Tibial artery (tissue), 4 donors: ENCODE measurements around the gene NR1I2.

Experiments
- DNase-seq, 2 donors: peaks; one replicate each; pipeline ENCODE4 v3.0.0-alpha.2; 2019
- H3K27ac ChIP-seq, 2 donors: fragments of 200-600 bp; sonication (generic) in 1 of 2; 1 replicate in 1 of 2; 2 replicates in 1 of 2; pipeline ENCODE4 v1.5.1; 2018 to 2019; ENCODE audit warnings: mild to moderate bottlenecking in 1 of 2
- H3K27me3 ChIP-seq, 2 donors: fragments of 200-600 bp; sonication (generic) in 1 of 2; one replicate each; pipeline versions ENCODE4 v1.5.1 to v1.6.0; 2016 to 2019
- H3K36me3 ChIP-seq, 3 donors: fragments of 200-600 bp; sonication (generic) in 2 of 3; one replicate each; pipeline ENCODE4 v1.5.1; 2016 to 2019; ENCODE audit warnings: mild to moderate bottlenecking in 2 of 3
- H3K4me1 ChIP-seq, 4 donors: fragments of 200-600 bp; sonication (generic) in 2 of 4; 1 replicate in 3 of 4; 2 replicates in 1 of 4; pipeline ENCODE4 v1.5.1; 2016 to 2019
- H3K4me3 ChIP-seq, 2 donors: fragments of 200-600 bp; sonication (generic) in 1 of 2; 1 replicate in 1 of 2; 2 replicates in 1 of 2; pipeline ENCODE4 v1.5.1; 2018 to 2019; ENCODE audit warnings: mild to moderate bottlenecking in 2 of 2
- H3K9me3 ChIP-seq, 3 donors: fragments of 200-600 bp; sonication (generic) in 1 of 3; one replicate each; pipeline ENCODE4 v1.5.1; 2016 to 2019
- intact Hi-C: fragments of 100-400 bp; cut with DNase I; formaldehyde crosslinking; loops from one replicate; pipeline ENCODE4 v1.15.0; 2023; ENCODE audit warnings: low total_unique reads
- TF ChIP-seq, protein P1 (sequence below), 2 experiments: fragments of 200-600 bp in 1 of 2; fragments of 450-650 bp in 1 of 2; IDR thresholded peaks; one replicate each; pipeline ENCODE4 v1.5.1; 2017 to 2019; ENCODE audit warnings: antibody characterized with exemption in 2 of 2, mild to moderate bottlenecking in 1 of 2, moderate library complexity in 1 of 2

The NR1I2 gene

DNA sequence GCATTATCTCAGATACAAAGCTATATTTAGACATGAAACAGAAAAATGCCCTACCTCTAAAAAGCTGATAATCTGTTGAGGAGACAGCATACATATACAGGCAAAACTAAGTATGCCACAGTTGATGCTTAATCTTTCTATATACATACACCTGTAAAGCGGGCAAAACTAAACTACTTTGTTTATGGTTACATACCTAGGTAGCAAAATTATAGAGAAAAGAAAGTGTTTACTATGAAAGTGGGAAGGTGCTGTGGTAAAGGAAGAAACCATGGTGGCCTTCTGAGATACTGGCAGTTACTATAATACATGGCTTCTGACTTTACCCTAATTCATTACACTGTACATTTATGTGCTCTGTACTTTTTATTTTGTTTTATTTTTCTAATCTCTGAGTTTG is 36.0 kb upstream of the NR1I2 start:
- intact Hi-C loops, result no loop called here
- Histone ChIP-seq H3K36me3 (peaks cover 5 to 74% (median 42%) of the 10 kb centered on the region in 3 donors), H3K4me1 (no peaks in the 10 kb centered on the region), H3K4me3 (no peak overlapping the region), H3K27ac (no peak overlapping the region), H3K9me3 (no peaks in the 10 kb centered on the region), H3K27me3 (no peaks in the 10 kb centered on the region)
- TF ChIP-seq, protein P1, sequence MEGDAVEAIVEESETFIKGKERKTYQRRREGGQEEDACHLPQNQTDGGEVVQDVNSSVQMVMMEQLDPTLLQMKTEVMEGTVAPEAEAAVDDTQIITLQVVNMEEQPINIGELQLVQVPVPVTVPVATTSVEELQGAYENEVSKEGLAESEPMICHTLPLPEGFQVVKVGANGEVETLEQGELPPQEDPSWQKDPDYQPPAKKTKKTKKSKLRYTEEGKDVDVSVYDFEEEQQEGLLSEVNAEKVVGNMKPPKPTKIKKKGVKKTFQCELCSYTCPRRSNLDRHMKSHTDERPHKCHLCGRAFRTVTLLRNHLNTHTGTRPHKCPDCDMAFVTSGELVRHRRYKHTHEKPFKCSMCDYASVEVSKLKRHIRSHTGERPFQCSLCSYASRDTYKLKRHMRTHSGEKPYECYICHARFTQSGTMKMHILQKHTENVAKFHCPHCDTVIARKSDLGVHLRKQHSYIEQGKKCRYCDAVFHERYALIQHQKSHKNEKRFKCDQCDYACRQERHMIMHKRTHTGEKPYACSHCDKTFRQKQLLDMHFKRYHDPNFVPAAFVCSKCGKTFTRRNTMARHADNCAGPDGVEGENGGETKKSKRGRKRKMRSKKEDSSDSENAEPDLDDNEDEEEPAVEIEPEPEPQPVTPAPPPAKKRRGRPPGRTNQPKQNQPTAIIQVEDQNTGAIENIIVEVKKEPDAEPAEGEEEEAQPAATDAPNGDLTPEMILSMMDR (IDR thresholded peaks at IDR 0.05), result no peak
- DNase-seq, result no peak

DNA sequence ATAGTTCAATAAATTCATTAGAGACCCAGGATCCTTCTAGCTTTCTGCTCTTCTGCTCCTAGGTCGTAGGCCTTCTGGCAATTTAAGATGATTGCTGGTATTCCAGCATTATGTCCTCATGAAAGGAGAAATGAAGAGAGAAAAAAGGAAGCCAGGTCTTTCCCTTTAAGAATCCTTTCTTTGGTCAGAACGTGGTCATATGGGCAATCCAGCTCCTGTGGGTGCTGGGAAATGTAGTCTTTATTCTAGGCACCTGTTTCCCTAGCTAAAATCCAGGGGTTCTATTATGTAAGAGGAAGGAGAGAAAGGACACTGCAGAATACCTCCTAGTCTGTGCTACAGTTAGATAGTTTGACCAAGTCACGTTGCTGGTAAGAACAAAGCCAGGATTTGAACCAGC is 35.5 kb upstream of the NR1I2 start:
- no peaks in the 10 kb centered on the region for H3K27me3 ChIP-seq
- TF ChIP-seq, protein P1 (IDR thresholded peaks at IDR 0.05), result no peak
- intact Hi-C loops, result no loop called here
- no peak overlapping the region for H3K4me3 ChIP-seq
- DNase-seq, result no peak
- H3K36me3 ChIP-seq, result peaks cover 10 to 74% (median 47%) of the 10 kb centered on the region in 3 donors
- H3K4me1 ChIP-seq, result no peaks in the 10 kb centered on the region
- H3K27ac ChIP-seq, result no peak overlapping the region
- H3K9me3 ChIP-seq, result no peaks in the 10 kb centered on the region

DNA sequence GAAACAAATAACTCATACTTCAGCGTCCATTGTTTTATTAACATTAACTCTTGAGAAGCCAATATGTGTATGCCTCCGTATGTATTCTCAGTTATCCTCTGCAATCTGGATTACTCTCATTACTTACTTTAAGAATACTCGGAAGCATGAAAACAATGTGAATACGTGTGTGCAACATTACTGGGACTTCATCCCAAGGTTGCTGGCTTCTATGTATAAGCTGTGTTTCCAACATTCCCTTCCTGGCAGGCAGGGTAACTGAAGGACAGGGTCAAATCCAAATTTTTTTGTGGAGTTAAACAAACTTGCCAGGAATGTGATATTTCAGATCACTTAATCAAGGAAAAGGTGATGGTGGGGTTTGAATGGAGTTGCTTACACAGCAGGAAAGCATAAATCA is 34.5 kb upstream of the NR1I2 start:
- TF ChIP-seq, protein P1 (IDR thresholded peaks at IDR 0.05), result no peak
- no peak for DNase-seq
- intact Hi-C loops, result no loop called here

DNA sequence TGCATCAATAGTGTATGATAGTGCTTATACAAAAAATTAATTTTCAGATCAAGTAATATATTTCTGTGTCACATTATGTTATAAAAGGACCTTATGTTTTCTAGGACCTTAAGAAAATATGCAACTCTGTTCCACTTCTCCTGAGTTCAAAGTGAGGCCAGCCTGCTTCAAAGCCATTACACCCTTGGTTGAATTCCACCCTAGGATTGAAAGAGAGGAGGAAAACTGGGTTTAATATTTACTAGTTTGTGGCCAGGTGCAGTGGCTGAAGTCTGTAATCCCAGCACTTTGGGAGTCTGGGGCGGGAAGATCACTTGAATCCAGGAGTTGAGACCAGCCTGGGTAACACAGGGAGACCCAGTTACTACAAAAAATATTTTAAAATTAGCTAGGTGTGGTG is 32.9 kb upstream of the NR1I2 start:
- no peak for DNase-seq
- Histone ChIP-seq H3K27ac (no peak overlapping the region), H3K9me3 (peaks cover 0 to 6% (median 3%) of the 10 kb centered on the region in 3 donors), H3K4me1 (no peaks in the 10 kb centered on the region), H3K4me3 (no peak overlapping the region), H3K36me3 (peaks cover 27 to 92% (median 71%) of the 10 kb centered on the region in 3 donors), H3K27me3 (no peaks in the 10 kb centered on the region)
- TF ChIP-seq, protein P1 (IDR thresholded peaks at IDR 0.05), result no peak
- intact Hi-C loops, result no loop called here

More for the DNA sequence above, 34.5 kb upstream of the NR1I2 start:
- H3K36me3 ChIP-seq, result peaks cover 19 to 79% (median 57%) of the 10 kb centered on the region in 3 donors
- H3K27ac ChIP-seq, result no peak overlapping the region
- H3K4me3 ChIP-seq, result no peak overlapping the region
- H3K4me1 ChIP-seq, result no peaks in the 10 kb centered on the region
- H3K9me3 ChIP-seq, result no peaks in the 10 kb centered on the region
- H3K27me3 ChIP-seq, result no peaks in the 10 kb centered on the region

DNA sequence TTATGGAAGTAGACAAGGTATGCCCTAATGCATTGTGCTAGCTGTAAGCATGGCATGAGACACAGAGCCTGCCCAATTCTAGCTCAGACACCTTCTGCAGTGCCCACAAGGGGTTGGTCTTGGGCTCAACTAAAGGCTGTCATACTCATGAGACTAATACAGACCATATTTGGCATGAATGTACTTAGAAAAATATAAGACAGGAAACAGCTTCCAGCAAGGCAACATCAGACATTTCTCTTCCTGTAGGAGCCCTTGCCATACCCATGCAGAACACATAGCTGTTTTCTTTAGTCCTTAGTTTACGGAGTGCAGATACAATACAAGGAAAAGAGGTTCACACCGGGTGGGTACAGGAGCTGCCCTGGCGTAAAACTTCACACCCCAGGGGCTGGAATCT is 30.5 kb upstream of the NR1I2 start:
- TF ChIP-seq, protein P1 (IDR thresholded peaks at IDR 0.05), result no peak
- H3K27ac ChIP-seq, result no peak overlapping the region
- no peaks in the 10 kb centered on the region for H3K4me1 ChIP-seq
- no peak overlapping the region for H3K4me3 ChIP-seq
- H3K27me3 ChIP-seq, result no peaks in the 10 kb centered on the region
- H3K9me3 ChIP-seq, result peaks cover 0 to 6% (median 3%) of the 10 kb centered on the region in 3 donors
- H3K36me3 ChIP-seq, result peaks cover 33 to 87% (median 69%) of the 10 kb centered on the region in 3 donors
- intact Hi-C loops, result no loop called here
- no peak for DNase-seq

DNA sequence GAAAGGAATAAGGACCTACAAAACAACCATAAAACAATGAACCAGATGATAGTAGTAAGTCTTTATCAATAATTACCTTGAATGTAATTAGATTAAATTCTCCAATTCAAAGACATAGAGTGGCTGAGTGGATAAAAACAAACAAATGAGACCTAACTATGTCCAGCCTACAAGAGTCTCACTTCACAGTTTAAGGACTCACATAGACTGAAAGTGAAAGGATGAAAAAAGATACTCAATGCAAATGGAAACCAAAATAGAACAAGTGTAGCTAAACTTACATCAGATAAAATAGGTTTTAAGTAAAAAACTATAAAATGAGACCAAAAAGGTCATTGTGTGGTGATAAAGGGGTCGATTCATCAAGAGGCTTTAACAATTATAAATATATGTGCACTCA is 21.9 kb upstream of the NR1I2 start:
- Histone ChIP-seq H3K36me3 (peaks cover 0 to 9% (median 3%) of the 10 kb centered on the region in 3 donors), H3K9me3 (no peaks in the 10 kb centered on the region), H3K4me3 (no peak overlapping the region), H3K4me1 (no peaks in the 10 kb centered on the region), H3K27me3 (no peaks in the 10 kb centered on the region), H3K27ac (no peak overlapping the region)
- TF ChIP-seq, protein P1 (IDR thresholded peaks at IDR 0.05), result no peak
- no peak for DNase-seq
- intact Hi-C loops, result no loop called here
